Adrenal gland (tissue), 5 donors: ENCODE data around the gene CARS2.

Experiments
- CTCF ChIP-seq, 6 experiments: fragments of 450-650 bp in 4 of 6; fragments of 200-600 bp in 2 of 6; sonication (generic) in 1 of 6; IDR thresholded peaks; 1 replicate in 5 of 6; 2 replicates in 1 of 6; pipeline versions ENCODE4 v1.5.1 to v1.8.0; 2016 to 2021; ENCODE audit warnings: antibody characterized with exemption in 6 of 6, mild to moderate bottlenecking in 2 of 6, moderate library complexity in 1 of 6
- POLR2A ChIP-seq, 2 donors: fragments of 450-650 bp; IDR thresholded peaks; one replicate each; pipeline ENCODE4 v1.6.1; 2017; ENCODE audit warnings: antibody characterized with exemption in 2 of 2, mild to moderate bottlenecking in 2 of 2, moderate library complexity in 1 of 2
- donor health status: DM: no; HTN: no; CAD: no.

- TF ChIP-seq CTCF (IDR thresholded peaks at IDR 0.05) (no peak), POLR2A (IDR thresholded peaks at IDR 0.05) (no peak)
Observed at GRCh38 chr13:110633776-110634175, 72.1 kb downstream of the CARS2 start.
